Measurements from ENCODE around the gene GPR68.

- no peak for TF ChIP-seq ZNF274 (IDR thresholded peaks at IDR 0.05; ENCODE audit: low read depth, low read length)
- no peak for TF ChIP-seq SUZ12 (IDR thresholded peaks at IDR 0.05; ENCODE audit: extremely low read depth, insufficient read depth, insufficient read length)
- no peak for TF ChIP-seq YY1 (IDR thresholded peaks at IDR 0.05; ENCODE audit: insufficient read depth, insufficient read length)
These were observed 39.8 kb upstream of the GPR68 start for GRCh38 chr14:91284146-91284790.
